GM20000 (cell line): ENCODE measurements around the gene TRIM47.

Experiments used
- DNase-seq: peaks from one replicate; pipeline ENCODE4 v3.0.0; 2012; ENCODE audit warnings: low spot score
- CTCF ChIP-seq: IDR thresholded peaks from 2 replicates; pipeline ENCODE4 v1.5.1; 2012; ENCODE audit warnings: mild to moderate bottlenecking, control low read depth; ENCODE audit errors: extremely low read depth, missing control alignments

The TRIM47 gene

GRCh38 chr17:75922173-75922961 is 44.0 kb upstream of the TRIM47 start:
- no peak for TF ChIP-seq CTCF
- no peak for DNase-seq

GRCh38 chr17:75921596-75921995 is 43.2 kb upstream of the TRIM47 start:
- no peak for TF ChIP-seq CTCF
- DNase-seq: no peak

GRCh38 chr17:75920045-75920560 is 41.7 kb upstream of the TRIM47 start:
- no peak for DNase-seq
- TF ChIP-seq CTCF: no peak

- no peak for DNase-seq
- no peak for TF ChIP-seq CTCF
Observed at GRCh38 chr17:75919611-75920010, 41.2 kb upstream of the TRIM47 start.

- DNase-seq: no peak
- no peak for TF ChIP-seq CTCF
Observed at GRCh38 chr17:75917917-75918445, 39.6 kb upstream of the TRIM47 start.

GRCh38 chr17:75917141-75917916 is 38.9 kb upstream of the TRIM47 start:
- no peak for DNase-seq
- no peak for TF ChIP-seq CTCF

GRCh38 chr17:75915268-75915667 is 36.9 kb upstream of the TRIM47 start:
- TF ChIP-seq CTCF: no peak

More at GRCh38 chr17:75915268-75915667, 36.9 kb upstream of the TRIM47 start:
- DNase-seq: no peak
